ENCODE results near the gene SOX1. TPM values are rescaled to one million over a fixed set of nuclear protein-coding genes. Genes with fewer than 3 reads are reported as not detected.

The SOX1 gene
- total and polyA plus RNA-seq, 2 donors (not counting 3 experiments of a cell fraction or from before 2014, with no cell fraction given): not detected

DNA sequence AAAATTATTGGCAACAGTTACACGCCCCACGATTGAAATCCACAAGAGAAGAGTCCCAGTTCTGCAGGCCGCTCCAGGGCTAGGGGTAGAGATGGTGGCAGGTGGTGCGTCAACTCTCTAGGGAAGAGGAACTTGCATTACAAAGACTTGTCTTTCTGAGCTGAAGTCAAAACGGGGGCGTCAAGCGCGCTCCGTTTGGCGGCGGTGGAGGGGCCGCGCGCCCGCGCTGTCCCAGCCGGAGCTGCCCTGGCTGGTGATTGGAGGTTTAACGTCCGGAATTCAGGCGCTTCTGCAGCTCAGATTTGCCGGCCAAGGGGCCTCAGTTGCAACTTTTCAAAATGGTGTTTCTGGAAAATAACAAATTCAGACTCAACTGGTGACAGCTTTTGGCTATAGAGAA, 38.9 kb downstream of the SOX1 start:
- Histone ChIP-seq H2AFZ (ENCODE audit: low read depth, low read length) (no peak overlapping the region), H3K79me2 (ENCODE audit: control insufficient read depth, insufficient read depth, low read length) (no peaks in the 10 kb centered on the region), H3K27me3 (ENCODE audit: control insufficient read depth in 2 of 2, insufficient read depth in 2 of 2, low read length in 2 of 2) (peaks cover 17 to 24% of the 10 kb centered on the region in 2 experiments), H3K9me3 (replicated peaks; ENCODE audit: control insufficient read depth, insufficient read depth, low read length) (no peaks in the 10 kb centered on the region), H4K20me1 (replicated peaks; ENCODE audit: control insufficient read depth, extremely low read depth, insufficient read depth, low read length) (no peaks in the 10 kb centered on the region), H3K4me3 (replicated peaks in 1 of 3; ENCODE audit: insufficient read depth in 1 of 3, low read depth in 1 of 3, low read length in 3 of 3) (no peak overlapping the region), H3K4me1 (ENCODE audit: control insufficient read depth, extremely low read depth, insufficient read depth, low read length) (no peaks in the 10 kb centered on the region), H3K4me2 (ENCODE audit: insufficient read depth, low read length) (no peak overlapping the region), H3K27ac (ENCODE audit: insufficient read depth, low read depth, low read length) (no peak overlapping the region), H3K36me3 (ENCODE audit: control insufficient read depth in 2 of 2, extremely low read depth in 1 of 2, insufficient read depth in 2 of 2, low read length in 2 of 2) (no peaks in the 10 kb centered on the region), H3K9ac (replicated peaks; ENCODE audit: extremely low read depth, insufficient read depth, low read length) (no peak overlapping the region), H3K9me1 (replicated peaks; ENCODE audit: control insufficient read depth, extremely low read depth, insufficient read depth, low read length) (no peaks in the 10 kb centered on the region)
- FAIRE-seq (no peak), DNase-seq (ENCODE audit: low read depth, low spot score) (no peak)
- intact Hi-C loops (cut with micrococcal nuclease) (no loop called here), dilution Hi-C loops (cut with MboI; ENCODE audit: extremely low pct_ligation_motif_present, low sequenced_read_pairs) (no loop called here)
- BruUV-seq (replicated peaks): no TSS peak
- POLR2A ChIA-PET: no interaction called here
- CTCF ChIA-PET: no interaction called here
- TF ChIP-seq, protein P1, sequence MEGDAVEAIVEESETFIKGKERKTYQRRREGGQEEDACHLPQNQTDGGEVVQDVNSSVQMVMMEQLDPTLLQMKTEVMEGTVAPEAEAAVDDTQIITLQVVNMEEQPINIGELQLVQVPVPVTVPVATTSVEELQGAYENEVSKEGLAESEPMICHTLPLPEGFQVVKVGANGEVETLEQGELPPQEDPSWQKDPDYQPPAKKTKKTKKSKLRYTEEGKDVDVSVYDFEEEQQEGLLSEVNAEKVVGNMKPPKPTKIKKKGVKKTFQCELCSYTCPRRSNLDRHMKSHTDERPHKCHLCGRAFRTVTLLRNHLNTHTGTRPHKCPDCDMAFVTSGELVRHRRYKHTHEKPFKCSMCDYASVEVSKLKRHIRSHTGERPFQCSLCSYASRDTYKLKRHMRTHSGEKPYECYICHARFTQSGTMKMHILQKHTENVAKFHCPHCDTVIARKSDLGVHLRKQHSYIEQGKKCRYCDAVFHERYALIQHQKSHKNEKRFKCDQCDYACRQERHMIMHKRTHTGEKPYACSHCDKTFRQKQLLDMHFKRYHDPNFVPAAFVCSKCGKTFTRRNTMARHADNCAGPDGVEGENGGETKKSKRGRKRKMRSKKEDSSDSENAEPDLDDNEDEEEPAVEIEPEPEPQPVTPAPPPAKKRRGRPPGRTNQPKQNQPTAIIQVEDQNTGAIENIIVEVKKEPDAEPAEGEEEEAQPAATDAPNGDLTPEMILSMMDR (IDR thresholded peaks at IDR 0.05; ENCODE audit: extremely low read depth in 1 of 2, insufficient read depth in 1 of 2, low read depth in 1 of 2, low read length in 2 of 2): no peak
- TF ChIP-seq EZH2 (IDR thresholded peaks at IDR 0.05; ENCODE audit: borderline replicate concordance, low read depth, low read length, severe bottlenecking): no peak
- TF ChIP-seq MAX (IDR thresholded peaks at IDR 0.05; ENCODE audit: insufficient read depth, insufficient read length): no peak
- TF ChIP-seq POLR2AphosphoS5 (IDR thresholded peaks at IDR 0.05; ENCODE audit: insufficient read depth, low read depth, low read length): no peak
- TF ChIP-seq POLR2A (IDR thresholded peaks at IDR 0.05; ENCODE audit: low read depth, low read length): no peak

GRCh38 chr13:112106478-112107141, 39.7 kb downstream of the SOX1 start:
- Histone ChIP-seq H2AFZ (ENCODE audit: low read depth, low read length) (no peak overlapping the region), H3K9ac (replicated peaks; ENCODE audit: extremely low read depth, insufficient read depth, low read length) (no peak overlapping the region), H3K4me3 (replicated peaks in 1 of 3; ENCODE audit: insufficient read depth in 1 of 3, low read depth in 1 of 3, low read length in 3 of 3) (no peak overlapping the region), H3K4me1 (ENCODE audit: control insufficient read depth, extremely low read depth, insufficient read depth, low read length) (no peaks in the 10 kb centered on the region), H3K27me3 (ENCODE audit: control insufficient read depth in 2 of 2, insufficient read depth in 2 of 2, low read length in 2 of 2) (peaks cover 17 to 24% of the 10 kb centered on the region in 2 experiments), H3K4me2 (ENCODE audit: insufficient read depth, low read length) (no peak overlapping the region), H3K9me1 (replicated peaks; ENCODE audit: control insufficient read depth, extremely low read depth, insufficient read depth, low read length) (no peaks in the 10 kb centered on the region), H3K27ac (ENCODE audit: insufficient read depth, low read depth, low read length) (no peak overlapping the region), H3K36me3 (ENCODE audit: control insufficient read depth in 2 of 2, extremely low read depth in 1 of 2, insufficient read depth in 2 of 2, low read length in 2 of 2) (no peaks in the 10 kb centered on the region), H3K9me3 (replicated peaks; ENCODE audit: control insufficient read depth, insufficient read depth, low read length) (no peaks in the 10 kb centered on the region), H3K79me2 (ENCODE audit: control insufficient read depth, insufficient read depth, low read length) (no peaks in the 10 kb centered on the region), H4K20me1 (replicated peaks; ENCODE audit: control insufficient read depth, extremely low read depth, insufficient read depth, low read length) (no peaks in the 10 kb centered on the region)
- no peak for DNase-seq (ENCODE audit: low read depth, low spot score)
- BruUV-seq (replicated peaks): no TSS peak
- no peak for TF ChIP-seq FOS (IDR thresholded peaks at IDR 0.05; ENCODE audit: borderline replicate concordance, insufficient read depth, low read length)
- TF ChIP-seq GATA2 (IDR thresholded peaks at IDR 0.05; ENCODE audit: insufficient read depth, insufficient read length, low read depth, low read length): no peak
- no peak for TF ChIP-seq EZH2 (IDR thresholded peaks at IDR 0.05; ENCODE audit: borderline replicate concordance, low read depth, low read length, severe bottlenecking)
- TF ChIP-seq POLR2AphosphoS5 (IDR thresholded peaks at IDR 0.05; ENCODE audit: insufficient read depth, low read depth, low read length): no peak
- TF ChIP-seq, protein P1 (IDR thresholded peaks at IDR 0.05; ENCODE audit: extremely low read depth in 1 of 2, insufficient read depth in 1 of 2, low read depth in 1 of 2, low read length in 2 of 2): no peak
- no peak for TF ChIP-seq MAX (IDR thresholded peaks at IDR 0.05; ENCODE audit: insufficient read depth, insufficient read length)
- no peak for TF ChIP-seq MYC (IDR thresholded peaks at IDR 0.05; ENCODE audit: low read depth, low read length)
- TF ChIP-seq JUN (IDR thresholded peaks at IDR 0.05; ENCODE audit: borderline replicate concordance, insufficient read depth, insufficient read length, low read depth): no peak
- no peak for TF ChIP-seq POLR2A (IDR thresholded peaks at IDR 0.05; ENCODE audit: low read depth, low read length)
- ChIA-PET POLR2A (no interaction called here), CTCF (no interaction called here)
- intact Hi-C loops (cut with micrococcal nuclease): no loop called here
- dilution Hi-C loops (cut with MboI; ENCODE audit: extremely low pct_ligation_motif_present, low sequenced_read_pairs): no loop called here
- FAIRE-seq: no peak
